AG08396 (cell line): ENCODE measurements around the gene PLLP.

ENCODE experiments used
- DNase-seq: peaks from one replicate; pipeline ENCODE4 v3.0.0; 2012; ENCODE audit warnings: low spot score, mixed read lengths

PLLP gene

DNA sequence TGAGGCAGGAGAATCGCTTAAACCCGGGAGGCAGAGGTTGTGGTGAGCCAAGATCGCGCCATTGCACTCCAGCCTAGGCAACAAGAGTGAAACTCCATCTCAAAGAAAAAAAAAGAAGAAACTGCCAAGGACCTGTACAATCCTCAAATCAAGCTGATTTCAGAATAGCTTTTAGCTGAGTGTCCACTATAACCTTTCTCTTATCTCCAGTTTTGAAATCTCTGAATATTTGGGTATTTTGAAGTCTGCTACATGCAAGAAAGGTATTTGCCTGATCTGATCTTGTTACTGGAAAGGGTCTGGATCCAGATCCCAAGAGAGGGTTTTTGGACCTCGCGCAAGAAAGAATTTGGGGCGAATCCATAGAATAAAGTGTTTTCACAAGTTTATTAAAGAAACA, 58.5 kb downstream of the PLLP start:
- DNase-seq: no peak

GRCh38 chr16:57224651-57225335, 59.7 kb downstream of the PLLP start:
- DNase-seq: no peak

GRCh38 chr16:57223057-57223456, 61.4 kb downstream of the PLLP start:
- no peak for DNase-seq

DNA sequence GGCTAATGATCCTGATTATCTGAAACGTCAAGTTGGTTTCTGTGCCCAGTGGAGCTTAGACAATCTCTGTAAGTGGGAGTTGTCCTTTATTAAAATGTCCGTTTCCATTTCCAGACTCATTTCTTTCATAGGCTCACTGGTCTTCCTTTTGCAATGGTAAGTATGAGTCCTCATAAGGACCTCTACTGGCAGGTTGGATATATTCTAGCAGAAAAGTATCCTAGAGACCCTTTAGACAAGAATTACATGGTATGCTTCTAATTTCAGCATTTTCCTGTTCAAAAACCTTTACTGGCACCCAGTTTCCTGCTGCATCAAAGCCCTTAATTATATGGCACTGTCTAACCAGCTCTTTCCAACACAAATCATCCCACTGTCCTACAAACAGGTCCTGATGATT, 67.5 kb downstream of the PLLP start:
- DNase-seq: no peak

- DNase-seq: no peak
These were observed 71.0 kb downstream of the PLLP start for GRCh38 chr16:57213462-57213861.

- DNase-seq: no peak
These were observed 74.7 kb downstream of the PLLP start for GRCh38 chr16:57209780-57210179.

DNA sequence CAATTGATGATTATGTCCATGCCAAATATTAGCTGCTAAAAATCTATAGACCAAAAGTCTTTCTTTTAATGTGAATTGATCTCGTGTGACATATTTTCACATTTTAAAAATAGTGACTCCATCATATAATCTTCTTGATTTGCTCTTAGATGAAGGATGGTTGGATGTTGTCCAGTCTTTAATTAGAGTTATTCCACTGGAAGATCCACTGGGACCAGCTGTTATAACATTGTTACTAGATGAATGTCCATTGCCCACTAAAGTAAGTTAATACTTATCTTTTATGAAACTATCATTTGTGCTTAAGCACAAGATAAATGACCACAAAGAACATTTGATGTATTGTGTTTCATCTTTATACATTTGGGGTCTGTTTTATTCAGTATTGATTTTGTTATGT, 75.5 kb downstream of the PLLP start:
- no peak for DNase-seq
